GM21825 (cell line): Measurements from ENCODE around the gene CACNA2D2.

Experiments
- ATAC-seq: cut with Tn5 transposase; IDR thresholded peaks from one replicate; pipeline ENCODE4 v1.9.1; 2021; ENCODE audit warnings: mild to moderate bottlenecking, moderate library complexity; ENCODE audit not compliant: unreplicated experiment

Gene CACNA2D2

GRCh38 chr3:50374363-50375257, 128.8 kb downstream of the CACNA2D2 start:
- ATAC-seq: no peak

- ATAC-seq: no peak
These were observed 130.0 kb downstream of the CACNA2D2 start for GRCh38 chr3:50373146-50374051.

GRCh38 chr3:50372349-50372748, 131.1 kb downstream of the CACNA2D2 start:
- ATAC-seq: no peak

- no peak for ATAC-seq
These were observed 132.2 kb downstream of the CACNA2D2 start for GRCh38 chr3:50371133-50371685.

- ATAC-seq: no peak
These were observed 132.8 kb downstream of the CACNA2D2 start for GRCh38 chr3:50370594-50370993.

- ATAC-seq: no peak
These were observed 134.3 kb downstream of the CACNA2D2 start for GRCh38 chr3:50369012-50369670.

- no peak for ATAC-seq
These were observed 137.6 kb downstream of the CACNA2D2 start for GRCh38 chr3:50365842-50366220.

GRCh38 chr3:50365080-50365841, 138.2 kb downstream of the CACNA2D2 start:
- peak; percentile 76 for ATAC-seq

GRCh38 chr3:50364573-50365079, 138.8 kb downstream of the CACNA2D2 start:
- ATAC-seq: peak; percentile 5

- ATAC-seq: no peak
These were observed 143.7 kb downstream of the CACNA2D2 start for GRCh38 chr3:50359760-50360110.

GRCh38 chr3:50358911-50359759, 144.3 kb downstream of the CACNA2D2 start, which contains the start of gene TMEM115:
TMEM115 (minus strand) TSS chr3:50359521; CDS start chr3:50359063, 458 bp downstream.
- ATAC-seq: peak; percentile 94

GRCh38 chr3:50358355-50358910, 145.0 kb downstream of the CACNA2D2 start:
- ATAC-seq: no peak

GRCh38 chr3:50357481-50357880, 146.0 kb downstream of the CACNA2D2 start:
- no peak for ATAC-seq

- ATAC-seq: no peak
These were observed 146.9 kb downstream of the CACNA2D2 start for GRCh38 chr3:50356553-50356952.

GRCh38 chr3:50355829-50356552, 147.4 kb downstream of the CACNA2D2 start:
- ATAC-seq: no peak

GRCh38 chr3:50354850-50355249, 148.6 kb downstream of the CACNA2D2 start:
- no peak for ATAC-seq

- no peak for ATAC-seq
These were observed 149.2 kb downstream of the CACNA2D2 start for GRCh38 chr3:50354186-50354764.
